ENCODE measurements around the gene SLC6A13. TPM values are rescaled to one million over a fixed set of nuclear protein-coding genes. Genes with fewer than 3 reads are reported as not detected.

The SLC6A13 gene
- total RNA-seq, 1 donor from 2014 or later = not detected

- no peak for DNase-seq (ENCODE audit: low read depth)
- peaks cover 29% of the 10 kb centered on the region for H3K27me3 ChIP-seq (ENCODE audit: control insufficient read depth, insufficient read depth, low read length)
- H3K4me3 ChIP-seq (ENCODE audit: low read depth, low read length) = no peak overlapping the region
- TF ChIP-seq, protein P1, sequence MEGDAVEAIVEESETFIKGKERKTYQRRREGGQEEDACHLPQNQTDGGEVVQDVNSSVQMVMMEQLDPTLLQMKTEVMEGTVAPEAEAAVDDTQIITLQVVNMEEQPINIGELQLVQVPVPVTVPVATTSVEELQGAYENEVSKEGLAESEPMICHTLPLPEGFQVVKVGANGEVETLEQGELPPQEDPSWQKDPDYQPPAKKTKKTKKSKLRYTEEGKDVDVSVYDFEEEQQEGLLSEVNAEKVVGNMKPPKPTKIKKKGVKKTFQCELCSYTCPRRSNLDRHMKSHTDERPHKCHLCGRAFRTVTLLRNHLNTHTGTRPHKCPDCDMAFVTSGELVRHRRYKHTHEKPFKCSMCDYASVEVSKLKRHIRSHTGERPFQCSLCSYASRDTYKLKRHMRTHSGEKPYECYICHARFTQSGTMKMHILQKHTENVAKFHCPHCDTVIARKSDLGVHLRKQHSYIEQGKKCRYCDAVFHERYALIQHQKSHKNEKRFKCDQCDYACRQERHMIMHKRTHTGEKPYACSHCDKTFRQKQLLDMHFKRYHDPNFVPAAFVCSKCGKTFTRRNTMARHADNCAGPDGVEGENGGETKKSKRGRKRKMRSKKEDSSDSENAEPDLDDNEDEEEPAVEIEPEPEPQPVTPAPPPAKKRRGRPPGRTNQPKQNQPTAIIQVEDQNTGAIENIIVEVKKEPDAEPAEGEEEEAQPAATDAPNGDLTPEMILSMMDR (IDR thresholded peaks at IDR 0.05; ENCODE audit: insufficient read depth, low read length, poor library complexity, severe bottlenecking) = no peak
- no peaks in the 10 kb centered on the region for H3K36me3 ChIP-seq (ENCODE audit: control insufficient read depth, insufficient read depth, low read length)
Observed at GRCh38 chr12:206746-207440, 55.7 kb downstream of the SLC6A13 start.

DNA sequence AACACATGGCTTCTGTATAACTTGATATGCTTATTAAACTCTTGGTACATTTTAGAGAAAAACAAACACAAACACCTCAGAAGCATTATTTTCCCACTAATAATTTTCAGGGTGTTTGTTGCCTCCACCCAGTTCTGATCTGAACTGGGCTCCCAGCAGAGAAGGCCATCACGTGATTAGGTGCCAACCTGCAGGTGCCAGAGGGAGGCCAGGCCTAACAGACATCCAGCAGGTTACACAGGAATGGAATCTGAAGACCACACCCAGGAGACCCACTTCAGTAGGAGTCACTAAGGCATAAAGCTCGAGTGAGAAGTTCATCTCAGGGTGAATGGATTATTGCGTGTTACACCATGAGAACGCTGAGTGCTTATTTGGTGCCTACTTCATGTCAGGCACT, 57.6 kb downstream of the SLC6A13 start:
- no peaks in the 10 kb centered on the region for H3K36me3 ChIP-seq (ENCODE audit: control insufficient read depth, insufficient read depth, low read length)
- TF ChIP-seq, protein P1 (IDR thresholded peaks at IDR 0.05; ENCODE audit: insufficient read depth, low read length, poor library complexity, severe bottlenecking) = no peak
- DNase-seq (ENCODE audit: low read depth) = no peak
- H3K4me3 ChIP-seq (ENCODE audit: low read depth, low read length) = no peak overlapping the region
- H3K27me3 ChIP-seq (ENCODE audit: control insufficient read depth, insufficient read depth, low read length) = peaks cover 38% of the 10 kb centered on the region

GRCh38 chr12:204261-204678, 58.4 kb downstream of the SLC6A13 start:
- no peaks in the 10 kb centered on the region for H3K36me3 ChIP-seq (ENCODE audit: control insufficient read depth, insufficient read depth, low read length)
- no peak for DNase-seq (ENCODE audit: low read depth)
- TF ChIP-seq, protein P1 (IDR thresholded peaks at IDR 0.05; ENCODE audit: insufficient read depth, low read length, poor library complexity, severe bottlenecking) = no peak
- H3K4me3 ChIP-seq (ENCODE audit: low read depth, low read length) = no peak overlapping the region
- peaks cover 35% of the 10 kb centered on the region for H3K27me3 ChIP-seq (ENCODE audit: control insufficient read depth, insufficient read depth, low read length)

- TF ChIP-seq, protein P1 (IDR thresholded peaks at IDR 0.05; ENCODE audit: insufficient read depth, low read length, poor library complexity, severe bottlenecking) = no peak
- peak overlapping the region; percentile 38 for H3K4me3 ChIP-seq (ENCODE audit: low read depth, low read length)
- no peaks in the 10 kb centered on the region for H3K36me3 ChIP-seq (ENCODE audit: control insufficient read depth, insufficient read depth, low read length)
- DNase-seq (ENCODE audit: low read depth) = no peak
- H3K27me3 ChIP-seq (ENCODE audit: control insufficient read depth, insufficient read depth, low read length) = peaks cover 33% of the 10 kb centered on the region
Observed at GRCh38 chr12:203462-204260, 59.0 kb downstream of the SLC6A13 start.

DNA sequence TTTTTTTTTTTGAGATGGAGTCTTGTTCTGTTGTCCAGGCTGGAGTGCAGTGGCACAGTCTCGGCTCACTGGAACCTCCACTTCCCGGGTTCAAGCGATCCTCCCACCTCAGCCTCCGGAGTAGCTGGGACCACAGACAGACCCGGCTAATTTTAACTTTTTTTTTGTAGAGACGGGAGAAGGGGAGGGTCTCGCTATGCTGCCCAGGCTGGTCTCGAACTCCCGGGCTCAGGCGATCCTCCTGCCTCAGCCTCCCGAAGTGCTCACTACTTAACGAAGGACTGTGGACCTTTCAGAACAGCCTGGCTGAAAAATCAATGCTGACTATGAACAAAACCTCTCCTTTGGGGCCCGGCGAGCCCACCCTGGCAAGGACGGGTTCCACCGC, 59.6 kb downstream of the SLC6A13 start:
- TF ChIP-seq, protein P1 (IDR thresholded peaks at IDR 0.05; ENCODE audit: insufficient read depth, low read length, poor library complexity, severe bottlenecking) = no peak
- Histone ChIP-seq H3K27me3 (ENCODE audit: control insufficient read depth, insufficient read depth, low read length) (peaks cover 33% of the 10 kb centered on the region), H3K4me3 (ENCODE audit: low read depth, low read length) (no peak overlapping the region)

More for the DNA sequence above, 59.6 kb downstream of the SLC6A13 start:
- DNase-seq (ENCODE audit: low read depth) = no peak
- no peaks in the 10 kb centered on the region for H3K36me3 ChIP-seq (ENCODE audit: control insufficient read depth, insufficient read depth, low read length)
